Activated CD4-positive, alpha-beta T cell treated with anti-CD3 and anti-CD28 coated beads, Interleukin-2, amount 50 U/mL, for 24 hours (primary cell): ENCODE data around the gene MTRF1L.
"Not testable (repeated sequence)": the region's sequence is repeated elsewhere in the genome, so short reads cannot be mapped to it uniquely, and the experiment has no call there.

Experiments used
- DNase-seq, 2 donors: peaks; one replicate each; pipeline ENCODE4 v3.0.0-alpha.2; 2020; ENCODE audit warnings: low read depth in 1 of 2, low spot score in 1 of 2

The MTRF1L gene

DNA sequence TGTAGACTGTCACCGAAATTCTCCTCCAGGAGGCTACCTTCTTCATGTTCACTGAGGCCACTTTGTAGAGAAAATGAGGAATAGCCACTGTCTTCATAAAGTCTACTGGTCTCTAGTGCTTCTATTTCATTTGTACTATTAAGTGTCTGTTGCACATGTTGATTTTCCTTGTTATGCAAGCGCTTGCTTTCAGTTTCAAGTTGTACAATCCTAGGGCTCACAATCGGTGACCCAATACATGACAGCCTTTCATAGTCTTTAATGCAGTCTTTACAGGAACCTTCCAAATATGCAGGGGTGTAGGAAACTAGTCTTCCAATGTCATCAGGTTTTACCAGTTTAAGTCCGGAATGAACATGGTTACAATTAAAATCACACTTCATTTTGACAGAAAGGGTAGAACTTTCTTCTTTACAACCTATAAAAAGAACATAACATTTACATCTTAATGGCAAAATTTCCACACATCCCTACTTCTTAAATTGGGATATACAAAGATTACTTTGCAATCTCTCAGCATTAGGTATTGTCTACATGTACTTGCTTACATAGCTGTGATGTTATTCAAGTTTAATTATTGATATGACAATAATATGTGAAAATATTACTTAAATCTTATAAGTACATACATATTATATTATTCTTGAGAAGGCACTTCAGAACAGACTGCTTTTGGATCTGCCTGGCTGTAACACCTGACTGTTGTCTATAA, 27.1 kb downstream of the MTRF1L start:
- DNase-seq = no peak

GRCh38 chr6:152973916-152974315, 28.6 kb downstream of the MTRF1L start:
- DNase-seq = no peak

DNA sequence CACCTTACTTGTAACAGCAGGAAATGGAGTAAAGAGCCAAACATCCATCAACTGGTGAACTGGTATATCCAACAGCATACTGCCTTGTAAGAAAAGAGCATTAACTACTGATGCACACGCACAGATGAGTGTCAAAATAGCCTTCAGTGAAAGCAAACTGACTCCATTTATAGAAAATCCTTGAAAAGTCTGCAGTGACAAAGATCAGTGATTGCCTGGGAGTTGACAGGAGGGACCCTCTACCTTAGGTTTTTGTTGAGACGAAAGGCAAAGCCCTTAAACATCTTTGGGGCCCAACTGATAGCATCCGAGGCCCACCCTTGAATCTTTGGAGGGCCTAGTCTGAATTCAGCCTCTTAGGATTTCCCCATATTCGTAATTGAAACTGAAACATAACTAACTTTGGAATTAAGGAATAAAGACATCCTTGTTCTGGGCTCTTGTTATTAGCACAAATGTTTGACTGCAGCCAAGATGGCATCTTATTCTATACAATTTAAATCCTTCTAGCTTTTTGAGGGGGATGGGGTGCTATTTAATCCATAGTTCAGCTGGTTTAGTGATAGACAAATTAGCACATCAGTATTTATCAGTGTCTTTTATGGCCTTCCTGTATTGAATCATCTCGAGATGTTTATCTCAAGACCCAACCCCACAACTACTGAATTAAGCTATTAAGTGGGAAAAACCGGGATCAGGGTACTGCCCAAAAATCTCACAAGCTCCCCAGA, 32.7 kb downstream of the MTRF1L start:
- DNase-seq = no peak

DNA sequence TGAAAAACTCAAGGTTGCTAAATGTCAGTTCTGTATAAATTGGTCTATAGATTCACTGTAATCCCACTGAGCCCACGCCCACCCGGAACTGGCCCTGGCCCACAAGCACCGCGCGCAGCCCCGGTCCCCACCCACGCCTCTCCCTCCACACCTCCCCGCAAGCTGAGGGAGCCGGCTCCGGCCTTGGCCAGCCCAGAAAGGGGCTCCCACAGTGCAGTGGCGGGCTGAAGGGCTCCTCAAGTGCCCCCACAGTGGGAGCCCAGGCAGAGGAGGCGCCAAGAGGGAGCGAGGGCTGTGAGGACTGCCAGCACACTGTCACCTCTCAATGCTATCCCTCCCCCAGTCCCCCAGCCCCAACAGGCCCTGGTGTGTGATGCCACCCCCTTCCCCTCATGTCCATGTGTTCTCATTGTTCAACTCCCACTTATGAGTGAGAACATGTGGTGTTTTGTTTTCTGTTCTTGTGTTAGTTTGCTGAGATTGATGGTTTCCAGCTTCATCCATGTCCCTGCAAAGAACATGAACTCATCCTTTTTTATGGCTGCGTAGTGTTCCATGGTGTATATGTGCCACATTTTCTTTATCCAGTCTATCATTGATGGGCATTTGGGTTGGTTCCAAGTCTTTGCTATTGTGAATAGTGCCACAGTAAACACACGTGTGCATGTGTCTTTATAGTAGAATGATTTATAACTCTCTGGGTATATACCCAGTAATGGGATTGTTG, 36.2 kb downstream of the MTRF1L start:
- DNase-seq = not testable (repeated sequence)

GRCh38 chr6:152959333-152959732, 43.2 kb downstream of the MTRF1L start:
- no peak for DNase-seq

GRCh38 chr6:152957796-152958195, 44.7 kb downstream of the MTRF1L start:
- DNase-seq = no peak

GRCh38 chr6:152954443-152954842, 48.1 kb downstream of the MTRF1L start:
- DNase-seq = no peak

DNA sequence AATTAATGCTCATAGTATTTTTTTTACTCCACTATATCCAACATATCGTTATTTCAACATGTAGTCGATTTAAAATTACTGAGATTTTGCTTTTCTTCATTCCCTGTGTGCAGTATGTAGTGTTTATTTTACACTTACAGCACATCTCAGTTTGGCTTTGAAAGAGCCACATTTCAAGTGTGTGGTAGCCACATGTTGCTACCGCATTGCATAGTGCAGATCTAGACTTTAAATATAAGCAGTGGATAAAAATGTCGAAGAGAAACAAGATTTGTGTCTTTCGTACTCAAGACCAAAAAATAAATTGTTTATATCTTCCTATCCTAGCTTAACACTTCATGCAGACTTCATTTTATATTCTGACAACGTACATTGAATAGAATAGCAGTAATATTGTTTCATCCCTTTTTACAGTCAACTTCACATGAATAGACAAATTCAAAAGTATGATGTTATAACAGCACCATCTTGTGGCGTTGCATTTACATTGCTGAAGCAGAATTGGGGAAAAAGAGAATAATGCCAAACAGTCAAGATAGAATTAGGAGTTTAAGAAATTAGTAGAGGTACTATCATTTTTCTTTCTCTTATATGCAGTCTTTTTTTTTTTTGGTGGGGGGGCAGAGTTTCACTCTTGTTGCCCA, 49.5 kb downstream of the MTRF1L start:
- DNase-seq = no peak

- no peak for DNase-seq
Measured at GRCh38 chr6:152952045-152952444, 50.5 kb downstream of the MTRF1L start.

DNA sequence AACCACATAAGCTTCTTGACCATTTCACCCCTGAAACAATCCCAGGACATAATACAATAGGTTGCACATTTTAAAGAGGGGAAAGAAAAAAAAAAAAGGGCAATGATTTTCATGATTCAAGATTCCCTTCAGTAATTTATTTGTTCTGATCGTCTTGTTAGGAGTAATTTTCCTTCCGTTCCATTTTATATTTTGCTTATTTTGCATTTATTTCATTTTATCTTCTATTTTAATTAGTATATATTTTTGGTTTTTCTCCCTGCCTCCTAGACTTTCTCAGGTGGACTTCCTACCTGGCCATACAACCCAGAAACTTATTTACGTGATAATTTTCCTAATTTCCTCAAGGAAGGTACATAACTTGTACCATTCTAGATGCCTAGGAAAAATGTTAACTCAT, 52.3 kb downstream of the MTRF1L start:
- DNase-seq = no peak

GRCh38 chr6:152948150-152948768, 54.2 kb downstream of the MTRF1L start:
- peak in 1 of 2 donors; percentile 3 for DNase-seq

DNA sequence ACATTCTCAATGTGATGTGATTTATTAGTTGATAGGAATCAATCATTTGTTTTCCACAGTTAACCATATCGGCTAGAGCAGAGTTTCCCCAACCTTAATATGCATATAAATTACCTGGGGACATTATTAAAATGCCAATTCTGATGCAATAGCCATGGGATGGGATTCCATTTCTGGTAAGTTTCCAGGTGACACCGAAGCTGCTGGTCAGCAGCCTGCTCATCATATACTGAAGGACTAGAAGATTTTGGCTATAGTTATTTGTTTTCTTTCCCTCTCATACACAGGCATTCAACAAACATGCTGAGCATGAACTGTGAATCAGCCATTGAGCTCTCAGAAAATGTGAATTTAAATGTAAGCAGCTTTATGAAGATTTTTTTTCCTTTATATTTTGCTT, 55.5 kb downstream of the MTRF1L start:
- DNase-seq = no peak

DNA sequence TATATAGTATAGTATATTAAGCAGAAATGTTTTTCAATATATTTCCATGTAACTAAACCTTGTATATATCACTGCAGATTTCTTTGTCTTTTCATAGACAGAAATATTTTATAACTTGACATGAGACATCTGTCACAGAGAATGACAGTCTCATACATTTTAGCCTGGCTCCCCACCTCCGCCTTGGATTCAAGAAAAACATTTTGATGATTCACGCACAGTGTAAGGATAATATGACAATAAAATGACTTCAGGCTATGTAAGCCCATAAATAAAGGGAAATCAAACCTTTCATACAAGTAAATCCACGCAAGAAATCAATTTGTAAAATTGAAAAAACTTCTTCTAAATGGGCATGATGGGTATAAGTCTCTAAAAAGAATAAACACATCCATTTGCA, 56.0 kb downstream of the MTRF1L start:
- DNase-seq = no peak

- no peak for DNase-seq
Measured at GRCh38 chr6:152943260-152943897, 59.1 kb downstream of the MTRF1L start.

DNA sequence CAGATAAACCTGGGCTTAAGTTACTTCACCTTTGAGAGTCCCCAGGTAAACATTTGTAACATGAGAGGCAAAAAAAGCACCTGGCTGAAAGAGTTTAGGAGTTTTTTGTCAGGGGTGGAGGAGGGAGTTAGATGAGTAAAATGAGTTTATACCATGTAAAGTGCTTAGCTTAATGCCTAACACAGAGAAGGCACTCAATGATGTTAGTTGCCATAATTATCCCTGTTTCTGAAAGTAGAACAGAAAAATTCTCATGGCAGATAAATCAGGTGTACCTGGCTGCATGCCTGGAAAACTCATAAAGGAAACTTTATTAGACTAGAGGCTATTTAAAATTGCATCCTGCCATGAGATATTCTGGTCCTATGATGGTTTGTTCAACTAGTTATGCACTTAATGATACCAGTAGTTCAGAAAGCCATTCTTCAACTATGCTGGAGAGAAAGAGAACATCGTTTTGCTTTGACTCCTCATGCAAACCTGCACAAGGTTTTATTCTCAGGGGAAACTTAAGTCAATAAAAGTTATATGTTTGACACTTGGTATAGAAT, 60.1 kb downstream of the MTRF1L start:
- no peak for DNase-seq

GRCh38 chr6:152941746-152942145, 60.8 kb downstream of the MTRF1L start:
- no peak for DNase-seq
